NCI-H1092 (cell line): ENCODE measurements around the gene ALDH3A1.
A peak's percentile ranks its signal among the peaks of the same experiment; 100 is the strongest.
"Not testable (repeated sequence)": the region's sequence is repeated elsewhere in the genome, so short reads cannot be mapped to it uniquely, and the experiment has no call there.

Experiments
- DNase-seq: peaks from one replicate; lab custom pipeline; 2025; lab: John Stamatoyannopoulos, UW

The ALDH3A1 gene

DNA sequence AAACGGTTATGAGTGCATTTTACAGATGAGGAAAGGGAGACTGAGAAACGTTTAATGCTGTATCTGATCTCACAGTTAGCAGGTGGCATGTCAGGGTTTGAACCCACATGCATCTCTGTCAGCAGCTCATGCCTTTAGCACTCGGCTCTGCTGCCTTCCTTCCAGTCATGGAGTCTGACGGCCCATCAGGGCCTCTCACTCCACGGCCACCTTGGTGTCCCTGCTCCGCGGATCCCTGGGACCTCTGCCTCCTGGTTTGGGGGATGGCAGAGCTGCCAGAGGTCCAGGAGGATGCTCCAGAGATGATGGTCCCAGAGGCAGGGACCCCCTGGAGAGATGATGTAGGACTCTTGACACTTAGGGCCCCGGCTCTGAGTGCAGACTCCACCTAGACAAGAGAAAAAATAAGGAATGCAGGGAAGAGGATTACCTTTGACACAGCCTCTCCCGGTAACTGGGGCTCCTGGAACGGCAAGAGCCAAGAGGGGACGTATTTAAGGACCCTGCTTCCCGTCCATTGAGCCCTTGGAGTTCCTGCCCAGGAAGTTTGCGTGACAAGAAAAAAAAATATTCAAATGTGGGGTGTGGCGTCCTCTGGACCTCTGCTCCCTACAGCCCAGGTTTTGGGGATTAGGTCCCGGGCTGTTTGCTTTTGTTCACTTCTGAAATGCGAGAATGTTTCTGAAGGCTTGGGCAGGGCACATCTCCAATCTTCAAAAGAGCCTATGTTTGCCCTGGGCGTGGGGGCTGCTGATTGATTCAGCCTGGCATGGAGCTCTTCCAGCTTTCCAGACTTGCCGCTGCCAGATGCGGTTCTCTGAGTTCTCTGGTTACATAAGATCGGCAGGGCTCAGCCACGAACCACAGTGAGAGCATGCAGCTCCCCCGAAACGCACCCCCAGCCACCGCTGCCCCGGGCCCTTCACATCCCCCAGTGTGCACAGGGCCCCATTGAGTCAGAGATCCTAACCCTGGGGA is at the start of gene ALDH3A1:
ALDH3A1 (minus strand) TSS at position 470 of the 978 bp plus-strand sequence. CDS start 3,169 bp downstream, outside the sequence.
- no peak for DNase-seq

GRCh38 chr17:19796457-19796856 is 48.4 kb upstream of the ALDH3A1 start:
- no peak for DNase-seq

DNA sequence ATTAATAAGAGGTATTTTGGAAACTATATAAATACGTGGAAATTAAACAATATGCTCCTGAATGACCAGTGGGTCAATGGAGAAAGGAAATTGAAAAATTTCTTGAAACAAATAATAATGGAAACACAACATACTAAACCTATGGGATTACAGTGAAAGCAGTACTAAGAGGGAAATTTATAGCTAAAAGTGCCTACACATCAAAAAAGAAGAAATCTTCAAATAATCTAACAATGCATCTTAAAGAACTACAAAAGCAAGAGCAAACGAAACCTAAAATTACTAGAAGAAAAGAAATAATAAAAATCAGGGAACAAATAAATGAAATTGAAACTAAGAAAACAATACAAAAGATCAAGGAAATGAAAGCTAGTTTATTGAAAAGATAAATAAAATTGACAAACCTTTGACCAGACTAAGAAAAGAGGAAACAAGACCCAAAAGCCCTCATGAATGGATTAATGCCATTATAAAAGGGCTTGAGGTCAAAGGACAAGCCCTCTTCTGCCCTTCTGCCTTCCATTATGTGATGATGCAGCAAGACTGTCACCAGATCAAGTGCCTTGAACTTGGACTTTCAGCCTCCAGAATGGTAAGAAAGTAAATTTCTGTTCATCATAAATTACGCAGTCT is 43.9 kb upstream of the ALDH3A1 start:
- no peak for DNase-seq

GRCh38 chr17:19787733-19788357 is 39.7 kb upstream of the ALDH3A1 start:
- DNase-seq = no peak

DNA sequence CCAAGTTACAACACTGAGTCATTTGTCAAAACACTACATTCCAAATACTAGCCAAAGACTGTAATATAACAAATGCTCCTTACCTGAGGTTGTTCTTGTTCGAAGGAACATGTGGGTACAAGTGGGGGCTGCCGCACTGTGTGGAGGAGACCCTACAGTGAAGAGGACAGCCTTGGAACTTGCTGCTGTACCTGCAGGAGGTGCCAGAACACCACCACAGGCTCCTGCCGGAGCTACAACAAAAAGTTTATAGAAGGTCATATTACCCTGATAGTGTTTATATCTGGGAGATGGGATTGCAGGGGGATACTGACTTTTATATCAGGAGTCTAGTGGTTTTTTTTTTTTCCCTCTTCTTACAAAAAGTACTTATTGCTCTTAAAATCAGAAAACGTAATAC is 37.8 kb upstream of the ALDH3A1 start:
- no peak for DNase-seq

GRCh38 chr17:19781488-19782458 is 33.7 kb upstream of the ALDH3A1 start:
- DNase-seq = no peak

GRCh38 chr17:19780846-19781245 is 32.7 kb upstream of the ALDH3A1 start:
- DNase-seq = no peak

GRCh38 chr17:19773534-19773933 is 25.4 kb upstream of the ALDH3A1 start:
- DNase-seq = no peak

DNA sequence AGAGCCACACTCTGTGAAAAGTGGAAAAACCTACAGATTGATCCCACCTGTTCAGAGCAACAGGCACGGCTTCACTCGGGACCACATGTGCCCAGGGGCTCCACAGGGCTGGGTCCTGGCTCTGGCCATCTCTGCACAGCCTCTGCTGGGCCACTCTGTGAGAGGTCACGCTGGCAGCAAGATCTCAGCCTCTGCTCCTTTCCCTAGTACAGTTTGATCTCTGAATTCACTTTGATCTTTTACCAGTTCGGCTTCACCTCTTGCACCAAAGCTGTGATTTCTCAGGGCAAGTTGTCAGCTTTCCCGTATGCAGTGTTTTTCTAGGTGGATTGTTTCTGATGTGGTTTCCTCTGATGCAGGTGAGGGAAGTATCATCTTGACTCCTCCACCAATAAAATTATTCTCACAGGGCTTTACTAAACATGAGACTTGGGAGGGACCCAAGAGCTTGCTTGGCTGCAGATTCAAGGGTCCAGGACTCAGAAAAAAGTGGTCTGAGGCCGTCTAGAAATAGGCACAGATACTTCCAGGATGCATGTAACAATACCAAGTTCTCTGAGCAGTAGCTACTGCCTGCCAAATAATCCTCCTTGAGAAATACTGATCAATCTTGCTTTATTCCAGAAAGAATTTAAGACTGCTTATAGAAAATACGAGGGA is 24.0 kb upstream of the ALDH3A1 start:
- DNase-seq = no peak

DNA sequence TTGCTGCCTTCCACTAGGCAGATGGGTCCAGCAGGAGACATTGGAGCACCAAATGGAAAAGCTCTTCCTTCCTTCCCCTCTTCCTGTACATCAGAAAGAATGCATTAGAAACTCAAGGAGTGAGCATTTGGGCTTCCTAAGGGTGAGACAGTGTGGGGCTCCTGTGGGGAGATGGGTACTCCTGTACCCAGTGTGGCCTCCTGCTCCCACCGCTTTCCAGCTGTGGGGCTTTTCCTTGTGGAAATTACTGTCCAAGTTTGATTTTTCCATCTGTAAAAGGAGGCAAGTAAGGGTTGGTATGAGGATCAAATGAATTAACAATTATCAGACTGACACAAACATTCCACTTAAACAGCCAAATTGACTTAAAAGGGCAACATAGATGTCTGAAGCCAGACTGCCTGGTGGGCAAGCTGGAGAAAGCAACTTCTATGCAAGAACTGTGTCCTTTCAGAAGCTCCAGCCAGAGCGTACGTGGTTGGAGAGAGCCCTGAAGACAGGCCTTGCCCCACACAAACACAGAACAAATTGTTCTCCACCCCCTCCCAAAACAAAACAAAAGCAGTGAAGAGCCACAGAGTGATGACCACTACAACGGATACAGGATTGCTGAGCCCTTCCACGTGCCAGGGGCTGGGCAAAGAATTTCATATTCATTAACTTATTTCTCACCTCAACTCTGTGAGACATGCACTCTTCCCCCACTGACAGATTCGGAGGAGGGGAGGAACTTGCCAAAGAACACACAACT is 23.1 kb upstream of the ALDH3A1 start:
- no peak for DNase-seq

DNA sequence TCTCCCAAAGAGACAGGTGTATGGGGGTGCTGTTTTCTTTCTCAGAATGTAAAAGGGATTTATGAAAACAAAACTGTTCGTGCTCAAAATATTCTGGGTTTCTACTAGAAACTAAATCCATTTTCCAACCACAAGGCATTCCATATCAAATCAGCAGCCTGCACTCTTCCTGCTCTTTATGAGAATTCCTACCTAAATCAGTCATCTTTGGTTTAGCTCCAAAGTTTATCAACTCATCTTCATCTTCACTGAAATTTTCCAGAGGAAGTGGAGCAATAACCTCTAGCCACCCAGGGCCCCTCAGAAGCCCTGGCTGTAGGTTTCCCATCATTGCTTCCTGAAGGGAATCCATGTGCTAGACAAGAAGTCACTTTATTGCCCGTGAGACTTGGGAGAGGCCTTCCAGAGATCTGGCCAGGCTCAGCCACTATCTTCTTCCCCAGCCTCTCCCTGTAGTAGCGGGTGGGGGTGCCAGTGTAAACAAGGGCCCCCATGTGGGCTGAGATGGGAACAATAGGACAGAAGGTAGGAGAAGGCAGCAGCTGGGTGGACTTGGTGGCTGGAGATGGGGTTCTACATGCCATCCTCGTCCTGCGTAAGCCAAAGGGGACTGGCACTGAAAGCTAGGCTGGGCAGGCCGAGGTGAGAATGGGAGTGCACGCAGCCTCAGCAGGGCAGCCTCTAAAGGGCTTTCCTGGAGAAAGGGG is 22.0 kb upstream of the ALDH3A1 start:
- no peak for DNase-seq

GRCh38 chr17:19768046-19768782 is 20.1 kb upstream of the ALDH3A1 start:
- DNase-seq = no peak

DNA sequence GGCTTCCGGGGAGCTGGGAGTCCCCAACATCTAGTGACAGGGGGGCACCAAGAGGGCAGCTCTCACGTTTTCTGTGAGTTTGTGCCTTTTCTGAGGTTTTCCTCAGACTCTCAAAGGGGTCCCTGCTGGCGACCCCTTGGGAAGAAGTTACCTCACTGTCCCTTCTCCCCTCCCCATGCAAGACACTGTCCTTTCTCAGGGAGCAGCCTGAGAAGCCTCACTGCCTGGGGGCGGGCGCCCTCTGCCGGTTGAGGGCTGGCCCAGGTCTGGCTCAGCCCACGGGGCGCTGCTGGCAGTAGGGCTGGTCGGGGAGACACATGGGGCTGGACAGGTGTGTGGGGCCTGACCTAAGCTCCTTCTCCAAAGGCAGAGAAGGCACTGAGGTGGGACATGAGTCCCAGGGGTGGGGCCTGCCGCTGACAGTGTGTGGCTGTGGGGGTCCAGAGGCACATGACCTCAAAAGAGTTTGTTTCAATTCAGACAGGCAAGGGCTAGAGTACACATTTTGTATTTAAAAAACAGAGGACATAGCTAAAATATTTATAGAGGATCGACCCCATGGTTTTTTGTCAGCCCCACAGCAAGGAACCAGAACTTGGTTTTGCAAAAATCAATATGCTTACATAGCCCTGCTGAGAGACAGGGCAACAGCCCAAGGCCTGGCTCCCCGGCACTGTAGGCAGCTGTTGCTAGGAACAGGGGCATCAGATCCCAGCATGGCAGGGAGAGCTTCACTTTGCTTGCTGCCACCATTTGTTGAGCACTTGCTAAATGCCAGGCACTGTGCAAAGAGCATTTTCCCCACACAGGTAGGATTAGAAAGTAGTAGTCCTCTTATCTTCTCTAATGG is 18.5 kb upstream of the ALDH3A1 start:
- peak; percentile 5 for DNase-seq

- DNase-seq = no peak
Measured at GRCh38 chr17:19766016-19766415, 17.9 kb upstream of the ALDH3A1 start.

DNA sequence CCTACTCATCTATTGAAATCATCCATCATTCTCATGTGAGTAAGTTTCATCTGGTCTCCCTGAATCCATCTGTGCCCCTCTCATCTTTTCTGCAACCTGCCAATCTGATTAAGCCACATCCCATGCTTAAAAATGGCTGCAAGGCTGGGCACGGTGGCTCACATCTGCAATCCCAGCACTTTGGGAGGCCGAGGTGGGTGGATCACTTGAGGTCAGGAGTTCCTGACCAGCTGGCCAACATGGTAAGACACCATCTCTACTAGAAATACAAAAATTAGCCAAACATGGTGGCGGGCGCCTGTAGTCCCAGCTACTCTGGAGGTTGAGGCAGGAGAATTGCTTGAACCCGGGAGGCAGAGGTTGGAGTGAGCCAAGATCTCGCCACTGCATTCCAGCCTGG is 15.9 kb upstream of the ALDH3A1 start:
- not testable (repeated sequence) for DNase-seq

GRCh38 chr17:19763416-19763815 is 15.3 kb upstream of the ALDH3A1 start:
- DNase-seq = no peak

GRCh38 chr17:19762515-19762961 is 14.4 kb upstream of the ALDH3A1 start:
- peak; percentile 55 for DNase-seq

- DNase-seq = no peak
Measured at GRCh38 chr17:19760746-19761145, 12.6 kb upstream of the ALDH3A1 start.
